Neural cell (in vitro differentiated cells): ENCODE data around the gene PRR12.

Experiments used
- POLR2AphosphoS5 ChIP-seq: IDR thresholded peaks from 2 replicates; pipeline ENCODE4 v1.6.1; 2012
- TF ChIP-seq, protein P1 (sequence below): fragments of 450-650 bp; IDR thresholded peaks from 2 replicates; pipeline ENCODE4 v1.5.1; 2014; ENCODE audit warnings: antibody characterized with exemption, mild to moderate bottlenecking, moderate library complexity; ENCODE audit not compliant: poor library complexity, severe bottlenecking

DNA sequence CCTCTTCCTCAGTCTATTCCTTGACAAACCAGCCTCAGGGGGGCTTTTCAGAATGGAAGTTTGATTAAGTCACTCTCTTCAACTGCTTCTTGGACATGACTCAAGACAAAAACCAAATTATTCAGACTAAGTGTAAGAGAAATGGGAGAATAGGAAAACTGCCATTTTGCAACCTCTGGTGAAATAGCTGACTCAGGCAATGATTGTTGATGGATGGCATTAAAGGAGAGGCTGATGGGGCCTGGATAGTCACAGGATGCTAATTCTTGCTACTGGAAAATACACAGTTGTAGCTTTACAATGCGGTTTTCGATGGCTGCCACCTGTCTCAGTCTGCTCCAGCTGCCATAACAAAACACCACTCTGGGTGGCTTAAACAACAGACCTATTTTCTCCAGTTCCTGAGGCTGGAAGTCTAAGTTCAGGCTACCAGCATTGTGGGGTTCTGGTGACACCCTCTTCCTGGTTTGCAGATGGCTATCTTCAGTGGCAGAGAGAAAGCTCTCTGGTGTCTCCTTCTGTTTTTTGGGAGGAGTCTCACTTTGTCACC lies 16.7 kb upstream of the PRR12 start:
- no peak for TF ChIP-seq POLR2AphosphoS5
- TF ChIP-seq, protein P1, sequence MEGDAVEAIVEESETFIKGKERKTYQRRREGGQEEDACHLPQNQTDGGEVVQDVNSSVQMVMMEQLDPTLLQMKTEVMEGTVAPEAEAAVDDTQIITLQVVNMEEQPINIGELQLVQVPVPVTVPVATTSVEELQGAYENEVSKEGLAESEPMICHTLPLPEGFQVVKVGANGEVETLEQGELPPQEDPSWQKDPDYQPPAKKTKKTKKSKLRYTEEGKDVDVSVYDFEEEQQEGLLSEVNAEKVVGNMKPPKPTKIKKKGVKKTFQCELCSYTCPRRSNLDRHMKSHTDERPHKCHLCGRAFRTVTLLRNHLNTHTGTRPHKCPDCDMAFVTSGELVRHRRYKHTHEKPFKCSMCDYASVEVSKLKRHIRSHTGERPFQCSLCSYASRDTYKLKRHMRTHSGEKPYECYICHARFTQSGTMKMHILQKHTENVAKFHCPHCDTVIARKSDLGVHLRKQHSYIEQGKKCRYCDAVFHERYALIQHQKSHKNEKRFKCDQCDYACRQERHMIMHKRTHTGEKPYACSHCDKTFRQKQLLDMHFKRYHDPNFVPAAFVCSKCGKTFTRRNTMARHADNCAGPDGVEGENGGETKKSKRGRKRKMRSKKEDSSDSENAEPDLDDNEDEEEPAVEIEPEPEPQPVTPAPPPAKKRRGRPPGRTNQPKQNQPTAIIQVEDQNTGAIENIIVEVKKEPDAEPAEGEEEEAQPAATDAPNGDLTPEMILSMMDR, result no peak
